ENCODE results near the gene LAMA3. TPM values are rescaled to one million over a fixed set of nuclear protein-coding genes. Genes with fewer than 3 reads are reported as not detected.
A peak's percentile ranks its signal among the peaks of the same experiment; 100 is the strongest.

LAMA3 gene
- polyA plus RNA-seq, 1 of the 3 experiments (the other 2 are of a cell fraction) = 3.5 TPM

GRCh38 chr18:23861805-23862470, 172.7 kb downstream of the LAMA3 start (continued):
- TF ChIP-seq MAX (IDR thresholded peaks at IDR 0.05; ENCODE audit: low read depth) (peak; percentile 46; the same call in 1 of the 2 replicates), TEAD4 (IDR thresholded peaks at IDR 0.05; ENCODE audit: borderline replicate concordance, insufficient read depth) (no peak), JUND (IDR thresholded peaks at IDR 0.05) (peak; percentile 48; the same call in 1 of the 2 replicates), NRF1 (IDR thresholded peaks at IDR 0.05; ENCODE audit: low read depth, low read length) (no peak), FOXM1 (IDR thresholded peaks at IDR 0.05; ENCODE audit: low read depth) (no peak), SIN3A (IDR thresholded peaks at IDR 0.05; ENCODE audit: borderline replicate concordance, low read depth, low read length) (no peak), POLR2AphosphoS5 (IDR thresholded peaks at IDR 0.05; ENCODE audit: low read depth, low read length) (no peak), CTCF (IDR thresholded peaks at IDR 0.05) (no peak), FOSL2 (IDR thresholded peaks at IDR 0.05; ENCODE audit: borderline replicate concordance, low read depth) (peak; percentile 66), CHD2 (IDR thresholded peaks at IDR 0.05; ENCODE audit: low read length, partially characterized antibody) (no peak)

GRCh38 chr18:23864624-23865023, 175.4 kb downstream of the LAMA3 start:
- Histone ChIP-seq H3K4me3 (ENCODE audit: low read depth in 2 of 2, low read length in 1 of 2) (no peak overlapping the region), H3F3A (replicated peaks; ENCODE audit: insufficient read depth) (peaks cover 26% of the 10 kb centered on the region), H3K27me3 (ENCODE audit: insufficient read depth) (no peaks in the 10 kb centered on the region), H2AFZ (ENCODE audit: low read depth) (no peak overlapping the region), H3K9me3 (no peaks in the 10 kb centered on the region), H3K4me2 (no peak overlapping the region), H3K27ac (ENCODE audit: low read depth in 2 of 2, low read length in 1 of 2) (no peak overlapping the region), H3K9me2 (no peaks in the 10 kb centered on the region), H3K36me3 (replicated peaks in 1 of 2; ENCODE audit: control insufficient read depth in 1 of 2, insufficient read depth in 2 of 2, low read length in 1 of 2) (no peaks in the 10 kb centered on the region), H3K9ac (no peak overlapping the region), H4K20me1 (ENCODE audit: insufficient read depth) (no peaks in the 10 kb centered on the region), H3K79me2 (ENCODE audit: insufficient read depth) (no peaks in the 10 kb centered on the region), H3K4me1 (ENCODE audit: control insufficient read depth in 1 of 2, insufficient read depth in 2 of 2, low read depth in 1 of 2, low read length in 1 of 2) (peaks cover 2 to 27% of the 10 kb centered on the region in 2 experiments; a peak in 3 of 4 replicates)
- 96% methylated on average over 4 of the region's 4 CpGs for WGBS (ENCODE audit: low lambda C conversion rate)
- no peak for DNase-seq
- CTCF ChIA-PET = interaction anchor here (1.4 kb wide), 1 partner anchor 54 kb away, joined by 4 read pairs; no protein-coding TSS in a partner anchor
- TF ChIP-seq EP300 (IDR thresholded peaks at IDR 0.05; ENCODE audit: borderline replicate concordance in 1 of 2, low read depth in 1 of 2, low read length in 1 of 2) = no peak
- no peak for TF ChIP-seq EZH2phosphoT487 (IDR thresholded peaks at IDR 0.05; ENCODE audit: borderline replicate concordance, low read depth)
- TF ChIP-seq MAX (IDR thresholded peaks at IDR 0.05; ENCODE audit: low read depth) = no peak
- no peak for TF ChIP-seq USF2 (IDR thresholded peaks at IDR 0.05; ENCODE audit: borderline replicate concordance, low read depth, low read length)
- TF ChIP-seq NFIC (IDR thresholded peaks at IDR 0.05; ENCODE audit: borderline replicate concordance) = no peak
- no peak for TF ChIP-seq RFX5 (IDR thresholded peaks at IDR 0.05; ENCODE audit: low read length)
- no peak for TF ChIP-seq SMC3 (IDR thresholded peaks at IDR 0.05; ENCODE audit: low read depth, low read length)
- TF ChIP-seq TCF12 (IDR thresholded peaks at IDR 0.05) = no peak
- POLR2A ChIA-PET = no interaction called here

Data from SK-N-SH (cell line).